SU-DHL-6 (cell line): Measurements from ENCODE around the gene DTNA.

Source experiments
- EZH2phosphoT487 ChIP-seq: fragments of 200-600 bp; sonication (generic), shearing (Covaris generic); conservative IDR thresholded peaks from 2 replicates; pipeline ENCODE4 v1.6.1; 2018; ENCODE audit warnings: mild to moderate bottlenecking, antibody characterized with exemption, low read length, moderate library complexity, mixed read lengths
- TF ChIP-seq, protein P1 (sequence below): fragments of 200-600 bp; sonication (generic); IDR thresholded peaks from one replicate; pipeline ENCODE4 v1.5.1; 2017; ENCODE audit warnings: antibody characterized with exemption, mild to moderate bottlenecking, low read length, moderate library complexity; ENCODE audit not compliant: insufficient read depth, poor library complexity, severe bottlenecking

DNA sequence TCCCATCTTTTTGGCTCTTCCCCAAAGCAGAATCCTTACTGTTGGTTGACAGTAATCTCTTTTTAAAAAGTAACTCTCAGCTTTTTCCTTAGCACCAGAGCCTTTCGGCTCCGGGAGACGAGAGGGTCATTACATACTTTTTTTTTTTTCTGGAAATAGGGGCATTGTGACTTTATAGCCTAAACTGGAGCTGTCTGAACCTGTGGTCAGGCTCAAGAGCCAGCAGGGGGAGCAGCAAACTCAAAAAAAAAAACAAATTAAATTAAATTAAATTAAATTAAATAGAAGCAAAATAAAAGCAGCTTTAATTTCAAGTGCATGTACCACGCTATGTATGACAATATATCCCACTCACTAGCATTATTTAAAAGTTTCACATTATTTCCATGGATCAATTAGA, 156.6 kb downstream of the DTNA start:
- TF ChIP-seq, protein P1, sequence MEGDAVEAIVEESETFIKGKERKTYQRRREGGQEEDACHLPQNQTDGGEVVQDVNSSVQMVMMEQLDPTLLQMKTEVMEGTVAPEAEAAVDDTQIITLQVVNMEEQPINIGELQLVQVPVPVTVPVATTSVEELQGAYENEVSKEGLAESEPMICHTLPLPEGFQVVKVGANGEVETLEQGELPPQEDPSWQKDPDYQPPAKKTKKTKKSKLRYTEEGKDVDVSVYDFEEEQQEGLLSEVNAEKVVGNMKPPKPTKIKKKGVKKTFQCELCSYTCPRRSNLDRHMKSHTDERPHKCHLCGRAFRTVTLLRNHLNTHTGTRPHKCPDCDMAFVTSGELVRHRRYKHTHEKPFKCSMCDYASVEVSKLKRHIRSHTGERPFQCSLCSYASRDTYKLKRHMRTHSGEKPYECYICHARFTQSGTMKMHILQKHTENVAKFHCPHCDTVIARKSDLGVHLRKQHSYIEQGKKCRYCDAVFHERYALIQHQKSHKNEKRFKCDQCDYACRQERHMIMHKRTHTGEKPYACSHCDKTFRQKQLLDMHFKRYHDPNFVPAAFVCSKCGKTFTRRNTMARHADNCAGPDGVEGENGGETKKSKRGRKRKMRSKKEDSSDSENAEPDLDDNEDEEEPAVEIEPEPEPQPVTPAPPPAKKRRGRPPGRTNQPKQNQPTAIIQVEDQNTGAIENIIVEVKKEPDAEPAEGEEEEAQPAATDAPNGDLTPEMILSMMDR: peak; percentile 56
- no peak for TF ChIP-seq EZH2phosphoT487
